ENCODE measurements around the gene CEP55. TPM values are rescaled to one million over a fixed set of nuclear protein-coding genes. Genes with fewer than 3 reads are reported as not detected.

CEP55 gene
- total RNA-seq, 1 experiment from 2014 or later, result 17.3 TPM

DNA sequence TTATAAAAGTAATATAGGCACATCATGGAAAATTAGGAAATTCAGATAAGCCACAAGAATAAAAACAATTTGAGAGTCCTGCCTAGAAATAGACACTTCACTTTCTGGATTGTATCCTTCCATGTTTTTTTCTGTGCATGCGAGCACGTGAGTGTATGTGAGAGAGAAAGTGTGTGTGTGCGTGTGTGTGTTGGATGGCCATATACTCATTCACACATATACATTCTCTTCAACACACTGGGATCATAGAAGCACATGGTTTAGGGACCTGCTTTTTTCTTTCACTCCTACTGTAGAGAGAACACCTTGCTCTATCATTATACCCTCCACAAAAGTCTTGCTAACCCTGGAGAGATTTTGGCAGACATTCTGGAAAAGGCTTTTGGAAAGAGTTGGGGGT lies 77.5 kb downstream of the CEP55 start (continued):
- TF ChIP-seq, protein P1, sequence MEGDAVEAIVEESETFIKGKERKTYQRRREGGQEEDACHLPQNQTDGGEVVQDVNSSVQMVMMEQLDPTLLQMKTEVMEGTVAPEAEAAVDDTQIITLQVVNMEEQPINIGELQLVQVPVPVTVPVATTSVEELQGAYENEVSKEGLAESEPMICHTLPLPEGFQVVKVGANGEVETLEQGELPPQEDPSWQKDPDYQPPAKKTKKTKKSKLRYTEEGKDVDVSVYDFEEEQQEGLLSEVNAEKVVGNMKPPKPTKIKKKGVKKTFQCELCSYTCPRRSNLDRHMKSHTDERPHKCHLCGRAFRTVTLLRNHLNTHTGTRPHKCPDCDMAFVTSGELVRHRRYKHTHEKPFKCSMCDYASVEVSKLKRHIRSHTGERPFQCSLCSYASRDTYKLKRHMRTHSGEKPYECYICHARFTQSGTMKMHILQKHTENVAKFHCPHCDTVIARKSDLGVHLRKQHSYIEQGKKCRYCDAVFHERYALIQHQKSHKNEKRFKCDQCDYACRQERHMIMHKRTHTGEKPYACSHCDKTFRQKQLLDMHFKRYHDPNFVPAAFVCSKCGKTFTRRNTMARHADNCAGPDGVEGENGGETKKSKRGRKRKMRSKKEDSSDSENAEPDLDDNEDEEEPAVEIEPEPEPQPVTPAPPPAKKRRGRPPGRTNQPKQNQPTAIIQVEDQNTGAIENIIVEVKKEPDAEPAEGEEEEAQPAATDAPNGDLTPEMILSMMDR (IDR thresholded peaks at IDR 0.05), result no peak
- TF ChIP-seq SMAD4 (CRISPR knock-in tag; IDR thresholded peaks at IDR 0.05) (no peak), ZNF423 (CRISPR knock-in tag; IDR thresholded peaks at IDR 0.05) (no peak), ZNF416 (CRISPR knock-in tag; IDR thresholded peaks at IDR 0.05) (no peak), OVOL2 (CRISPR knock-in tag; IDR thresholded peaks at IDR 0.05; ENCODE audit: borderline replicate concordance) (no peak)
- TF ChIP-seq, protein P2, sequence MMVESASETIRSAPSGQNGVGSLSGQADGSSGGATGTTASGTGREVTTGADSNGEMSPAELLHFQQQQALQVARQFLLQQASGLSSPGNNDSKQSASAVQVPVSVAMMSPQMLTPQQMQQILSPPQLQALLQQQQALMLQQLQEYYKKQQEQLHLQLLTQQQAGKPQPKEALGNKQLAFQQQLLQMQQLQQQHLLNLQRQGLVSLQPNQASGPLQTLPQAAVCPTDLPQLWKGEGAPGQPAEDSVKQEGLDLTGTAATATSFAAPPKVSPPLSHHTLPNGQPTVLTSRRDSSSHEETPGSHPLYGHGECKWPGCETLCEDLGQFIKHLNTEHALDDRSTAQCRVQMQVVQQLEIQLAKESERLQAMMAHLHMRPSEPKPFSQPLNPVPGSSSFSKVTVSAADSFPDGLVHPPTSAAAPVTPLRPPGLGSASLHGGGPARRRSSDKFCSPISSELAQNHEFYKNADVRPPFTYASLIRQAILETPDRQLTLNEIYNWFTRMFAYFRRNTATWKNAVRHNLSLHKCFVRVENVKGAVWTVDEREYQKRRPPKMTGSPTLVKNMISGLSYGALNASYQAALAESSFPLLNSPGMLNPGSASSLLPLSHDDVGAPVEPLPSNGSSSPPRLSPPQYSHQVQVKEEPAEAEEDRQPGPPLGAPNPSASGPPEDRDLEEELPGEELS (CRISPR knock-in tag; IDR thresholded peaks at IDR 0.05), result no peak
- TF ChIP-seq, protein P3, sequence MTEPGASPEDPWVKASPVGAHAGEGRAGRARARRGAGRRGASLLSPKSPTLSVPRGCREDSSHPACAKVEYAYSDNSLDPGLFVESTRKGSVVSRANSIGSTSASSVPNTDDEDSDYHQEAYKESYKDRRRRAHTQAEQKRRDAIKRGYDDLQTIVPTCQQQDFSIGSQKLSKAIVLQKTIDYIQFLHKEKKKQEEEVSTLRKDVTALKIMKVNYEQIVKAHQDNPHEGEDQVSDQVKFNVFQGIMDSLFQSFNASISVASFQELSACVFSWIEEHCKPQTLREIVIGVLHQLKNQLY (CRISPR knock-in tag; IDR thresholded peaks at IDR 0.05), result no peak

DNA sequence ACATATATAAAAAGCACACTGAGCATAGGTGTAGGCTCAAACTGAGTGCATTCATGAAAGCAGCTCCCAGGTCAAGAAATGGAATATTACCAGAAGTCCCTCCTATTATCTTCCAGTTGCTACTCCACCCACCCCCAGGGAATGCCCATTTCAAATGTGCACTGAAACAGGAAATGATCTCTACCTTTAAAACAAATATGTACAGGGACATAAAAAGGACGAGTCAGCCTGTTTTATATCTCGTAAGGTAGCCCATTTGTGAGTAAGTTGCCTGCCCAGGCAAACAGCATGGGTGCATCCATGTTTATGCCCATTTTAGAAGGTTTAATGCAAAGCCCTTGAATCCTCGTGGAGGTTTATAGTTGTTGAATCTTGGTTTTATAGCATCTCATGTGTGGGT lies 80.5 kb downstream of the CEP55 start:
- Mint-ChIP-seq H3K9me3 (peaks cover 9% of the 10 kb centered on the region; the same call in 1 of the 2 replicates), H3K4me3 (no peak overlapping the region), H3K27me3 (ENCODE audit: low read depth) (peaks cover 29% of the 10 kb centered on the region), H3K27ac (no peak overlapping the region), H3K36me3 (no peaks in the 10 kb centered on the region), H3K4me1 (no peaks in the 10 kb centered on the region)
- DNase-seq (ENCODE audit: low spot score) (no peak), ATAC-seq (no peak)
- no peak for TF ChIP-seq ZNF219 (CRISPR knock-in tag; IDR thresholded peaks at IDR 0.05; ENCODE audit: borderline replicate concordance)
- no peak for TF ChIP-seq TP53 (CRISPR knock-in tag; IDR thresholded peaks at IDR 0.05)
- TF ChIP-seq, protein P4, sequence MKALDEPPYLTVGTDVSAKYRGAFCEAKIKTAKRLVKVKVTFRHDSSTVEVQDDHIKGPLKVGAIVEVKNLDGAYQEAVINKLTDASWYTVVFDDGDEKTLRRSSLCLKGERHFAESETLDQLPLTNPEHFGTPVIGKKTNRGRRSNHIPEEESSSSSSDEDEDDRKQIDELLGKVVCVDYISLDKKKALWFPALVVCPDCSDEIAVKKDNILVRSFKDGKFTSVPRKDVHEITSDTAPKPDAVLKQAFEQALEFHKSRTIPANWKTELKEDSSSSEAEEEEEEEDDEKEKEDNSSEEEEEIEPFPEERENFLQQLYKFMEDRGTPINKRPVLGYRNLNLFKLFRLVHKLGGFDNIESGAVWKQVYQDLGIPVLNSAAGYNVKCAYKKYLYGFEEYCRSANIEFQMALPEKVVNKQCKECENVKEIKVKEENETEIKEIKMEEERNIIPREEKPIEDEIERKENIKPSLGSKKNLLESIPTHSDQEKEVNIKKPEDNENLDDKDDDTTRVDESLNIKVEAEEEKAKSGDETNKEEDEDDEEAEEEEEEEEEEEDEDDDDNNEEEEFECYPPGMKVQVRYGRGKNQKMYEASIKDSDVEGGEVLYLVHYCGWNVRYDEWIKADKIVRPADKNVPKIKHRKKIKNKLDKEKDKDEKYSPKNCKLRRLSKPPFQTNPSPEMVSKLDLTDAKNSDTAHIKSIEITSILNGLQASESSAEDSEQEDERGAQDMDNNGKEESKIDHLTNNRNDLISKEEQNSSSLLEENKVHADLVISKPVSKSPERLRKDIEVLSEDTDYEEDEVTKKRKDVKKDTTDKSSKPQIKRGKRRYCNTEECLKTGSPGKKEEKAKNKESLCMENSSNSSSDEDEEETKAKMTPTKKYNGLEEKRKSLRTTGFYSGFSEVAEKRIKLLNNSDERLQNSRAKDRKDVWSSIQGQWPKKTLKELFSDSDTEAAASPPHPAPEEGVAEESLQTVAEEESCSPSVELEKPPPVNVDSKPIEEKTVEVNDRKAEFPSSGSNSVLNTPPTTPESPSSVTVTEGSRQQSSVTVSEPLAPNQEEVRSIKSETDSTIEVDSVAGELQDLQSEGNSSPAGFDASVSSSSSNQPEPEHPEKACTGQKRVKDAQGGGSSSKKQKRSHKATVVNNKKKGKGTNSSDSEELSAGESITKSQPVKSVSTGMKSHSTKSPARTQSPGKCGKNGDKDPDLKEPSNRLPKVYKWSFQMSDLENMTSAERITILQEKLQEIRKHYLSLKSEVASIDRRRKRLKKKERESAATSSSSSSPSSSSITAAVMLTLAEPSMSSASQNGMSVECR (CRISPR knock-in tag; IDR thresholded peaks at IDR 0.05; ENCODE audit: borderline replicate concordance), result no peak
- TF ChIP-seq SOX15 (CRISPR knock-in tag; IDR thresholded peaks at IDR 0.05), result no peak
- TF ChIP-seq OVOL2 (CRISPR knock-in tag; IDR thresholded peaks at IDR 0.05; ENCODE audit: borderline replicate concordance), result no peak
- TF ChIP-seq, protein P5, sequence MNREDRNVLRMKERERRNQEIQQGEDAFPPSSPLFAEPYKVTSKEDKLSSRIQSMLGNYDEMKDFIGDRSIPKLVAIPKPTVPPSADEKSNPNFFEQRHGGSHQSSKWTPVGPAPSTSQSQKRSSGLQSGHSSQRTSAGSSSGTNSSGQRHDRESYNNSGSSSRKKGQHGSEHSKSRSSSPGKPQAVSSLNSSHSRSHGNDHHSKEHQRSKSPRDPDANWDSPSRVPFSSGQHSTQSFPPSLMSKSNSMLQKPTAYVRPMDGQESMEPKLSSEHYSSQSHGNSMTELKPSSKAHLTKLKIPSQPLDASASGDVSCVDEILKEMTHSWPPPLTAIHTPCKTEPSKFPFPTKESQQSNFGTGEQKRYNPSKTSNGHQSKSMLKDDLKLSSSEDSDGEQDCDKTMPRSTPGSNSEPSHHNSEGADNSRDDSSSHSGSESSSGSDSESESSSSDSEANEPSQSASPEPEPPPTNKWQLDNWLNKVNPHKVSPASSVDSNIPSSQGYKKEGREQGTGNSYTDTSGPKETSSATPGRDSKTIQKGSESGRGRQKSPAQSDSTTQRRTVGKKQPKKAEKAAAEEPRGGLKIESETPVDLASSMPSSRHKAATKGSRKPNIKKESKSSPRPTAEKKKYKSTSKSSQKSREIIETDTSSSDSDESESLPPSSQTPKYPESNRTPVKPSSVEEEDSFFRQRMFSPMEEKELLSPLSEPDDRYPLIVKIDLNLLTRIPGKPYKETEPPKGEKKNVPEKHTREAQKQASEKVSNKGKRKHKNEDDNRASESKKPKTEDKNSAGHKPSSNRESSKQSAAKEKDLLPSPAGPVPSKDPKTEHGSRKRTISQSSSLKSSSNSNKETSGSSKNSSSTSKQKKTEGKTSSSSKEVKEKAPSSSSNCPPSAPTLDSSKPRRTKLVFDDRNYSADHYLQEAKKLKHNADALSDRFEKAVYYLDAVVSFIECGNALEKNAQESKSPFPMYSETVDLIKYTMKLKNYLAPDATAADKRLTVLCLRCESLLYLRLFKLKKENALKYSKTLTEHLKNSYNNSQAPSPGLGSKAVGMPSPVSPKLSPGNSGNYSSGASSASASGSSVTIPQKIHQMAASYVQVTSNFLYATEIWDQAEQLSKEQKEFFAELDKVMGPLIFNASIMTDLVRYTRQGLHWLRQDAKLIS (CRISPR knock-in tag; IDR thresholded peaks at IDR 0.05; ENCODE audit: borderline replicate concordance), result no peak
- TF ChIP-seq CREB1 (CRISPR knock-in tag; IDR thresholded peaks at IDR 0.05), result no peak
- no peak for TF ChIP-seq NFATC4 (CRISPR knock-in tag; IDR thresholded peaks at IDR 0.05)
- TF ChIP-seq, protein P6, sequence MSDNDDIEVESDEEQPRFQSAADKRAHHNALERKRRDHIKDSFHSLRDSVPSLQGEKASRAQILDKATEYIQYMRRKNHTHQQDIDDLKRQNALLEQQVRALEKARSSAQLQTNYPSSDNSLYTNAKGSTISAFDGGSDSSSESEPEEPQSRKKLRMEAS (CRISPR knock-in tag; IDR thresholded peaks at IDR 0.05), result no peak
- no peak for TF ChIP-seq MYBL2 (CRISPR knock-in tag; IDR thresholded peaks at IDR 0.05)
- TF ChIP-seq, protein P7, sequence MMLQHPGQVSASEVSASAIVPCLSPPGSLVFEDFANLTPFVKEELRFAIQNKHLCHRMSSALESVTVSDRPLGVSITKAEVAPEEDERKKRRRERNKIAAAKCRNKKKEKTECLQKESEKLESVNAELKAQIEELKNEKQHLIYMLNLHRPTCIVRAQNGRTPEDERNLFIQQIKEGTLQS (CRISPR knock-in tag; conservative IDR thresholded peaks at IDR 0.05), result no peak
- CTCF ChIA-PET, result interaction anchor here (1.2 to 1.3 kb wide), 2 partner anchors 19 to 22 kb away, joined by 4 to 5 read pairs; no protein-coding TSS in a partner anchor
- POLR2A ChIA-PET, result no interaction called here
